GM19455 (cell line): ENCODE data around the gene ESF1.

Experiments
- ATAC-seq: cut with Tn5 transposase; IDR thresholded peaks from one replicate; pipeline ENCODE4 v1.9.1; 2021; ENCODE audit not compliant: unreplicated experiment

The ESF1 gene

GRCh38 chr20:13684566-13685222 is 100.0 kb downstream of the ESF1 start:
- peak; percentile 76 for ATAC-seq

DNA sequence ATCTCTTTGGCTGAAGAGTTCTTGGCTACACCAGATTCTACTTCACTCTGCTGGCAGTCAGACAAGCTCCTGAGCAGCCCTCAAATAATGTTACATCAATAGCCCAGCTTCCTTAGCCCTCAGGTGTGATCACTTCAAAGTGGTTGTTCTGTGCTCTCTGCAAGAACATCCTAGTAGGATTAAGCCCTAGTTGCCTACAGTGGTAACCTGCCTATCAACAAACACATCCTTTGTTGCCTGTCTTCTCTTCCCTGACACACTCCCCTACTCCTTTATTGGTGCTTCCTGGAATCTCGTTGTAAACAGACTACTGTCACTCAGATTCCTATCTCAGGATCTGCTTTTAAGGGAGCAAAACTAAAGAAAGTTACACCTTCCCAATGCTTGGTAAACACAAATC is 100.9 kb downstream of the ESF1 start:
- ATAC-seq: no peak

DNA sequence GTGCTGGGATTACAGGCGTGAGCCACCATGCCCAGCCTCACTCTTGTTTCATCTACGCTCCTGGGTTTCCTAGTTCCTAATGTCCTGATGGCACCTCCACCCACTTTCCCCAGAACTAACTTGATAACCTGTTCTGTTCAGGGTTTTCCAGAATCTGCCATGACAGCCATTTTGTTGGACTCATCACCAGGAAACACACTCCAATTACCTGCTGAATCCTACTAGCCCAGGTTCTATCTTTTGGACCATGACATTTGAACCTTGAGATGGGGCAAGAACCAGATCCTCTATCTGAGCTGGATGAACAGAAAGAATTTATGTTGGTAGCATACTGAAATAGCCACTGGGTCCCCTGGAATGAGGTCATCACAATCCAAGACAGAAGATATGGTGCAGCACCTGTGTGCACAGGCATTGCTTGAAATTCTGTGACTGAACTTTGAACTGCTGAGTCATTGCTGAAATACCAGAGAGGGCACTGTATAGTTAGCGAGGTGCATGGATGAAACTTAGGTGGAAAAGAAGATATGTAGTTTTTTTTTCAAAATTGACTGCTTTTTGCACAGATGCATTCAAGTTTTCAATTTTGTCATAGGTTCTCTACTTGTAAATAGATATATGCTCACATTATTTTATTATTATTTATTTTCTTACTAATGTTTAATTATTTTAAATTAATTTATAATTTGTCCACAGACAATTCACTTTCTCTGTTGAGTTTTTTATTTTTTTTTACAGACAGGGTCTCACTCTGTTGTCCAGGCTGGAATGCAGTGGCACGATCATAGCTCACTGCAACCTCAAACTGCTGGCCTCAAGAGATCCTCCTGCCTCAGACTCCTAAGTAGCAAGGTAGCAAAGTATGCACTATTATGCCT is 103.2 kb downstream of the ESF1 start:
- ATAC-seq: no peak

GRCh38 chr20:13678944-13679343 is 105.8 kb downstream of the ESF1 start:
- ATAC-seq: no peak

DNA sequence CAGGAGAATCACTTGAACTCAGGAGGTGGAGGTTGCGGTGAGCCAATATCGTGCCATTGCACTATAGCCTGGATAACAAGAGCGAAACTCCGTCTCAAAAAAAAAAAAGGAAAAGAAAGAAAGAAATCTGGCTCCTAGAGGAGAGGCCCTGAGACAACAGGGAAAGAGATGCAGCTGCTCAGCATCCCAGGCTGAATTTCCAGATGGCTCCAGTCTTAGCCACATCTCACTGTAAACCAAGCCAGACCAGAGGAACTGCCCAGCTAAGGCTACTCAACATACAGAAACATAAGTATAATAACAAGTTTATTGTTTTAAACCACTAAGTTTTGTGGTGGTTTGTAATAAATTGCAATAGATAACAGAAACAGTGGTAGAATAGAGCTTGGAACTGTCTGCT is 107.5 kb downstream of the ESF1 start:
- ATAC-seq: no peak

GRCh38 chr20:13676682-13677081 is 108.0 kb downstream of the ESF1 start:
- ATAC-seq: no peak

DNA sequence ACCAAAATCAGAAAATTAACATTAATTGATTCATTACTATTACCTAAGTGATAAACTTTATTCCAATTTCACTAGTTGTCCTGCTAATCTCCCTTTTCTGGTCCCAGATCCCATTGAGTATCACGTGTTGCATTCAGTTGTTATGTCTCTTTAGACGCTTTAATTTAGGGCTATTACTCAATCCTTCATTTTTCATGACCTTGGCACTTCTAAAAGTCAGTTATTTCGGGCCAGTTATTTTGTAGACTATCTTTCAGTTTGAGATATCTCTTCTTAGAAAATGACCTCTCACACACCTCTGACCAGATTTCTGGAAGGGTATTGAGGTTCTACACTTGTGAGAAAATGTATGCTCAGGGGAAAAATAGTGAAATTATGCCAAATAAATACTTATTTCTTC is 112.0 kb downstream of the ESF1 start:
- ATAC-seq: no peak

- no peak for ATAC-seq
Measured at GRCh38 chr20:13671916-13672378, 112.8 kb downstream of the ESF1 start.

- no peak for ATAC-seq
Measured at GRCh38 chr20:13671512-13671911, 113.2 kb downstream of the ESF1 start.

GRCh38 chr20:13670160-13670559 is 114.6 kb downstream of the ESF1 start:
- no peak for ATAC-seq

DNA sequence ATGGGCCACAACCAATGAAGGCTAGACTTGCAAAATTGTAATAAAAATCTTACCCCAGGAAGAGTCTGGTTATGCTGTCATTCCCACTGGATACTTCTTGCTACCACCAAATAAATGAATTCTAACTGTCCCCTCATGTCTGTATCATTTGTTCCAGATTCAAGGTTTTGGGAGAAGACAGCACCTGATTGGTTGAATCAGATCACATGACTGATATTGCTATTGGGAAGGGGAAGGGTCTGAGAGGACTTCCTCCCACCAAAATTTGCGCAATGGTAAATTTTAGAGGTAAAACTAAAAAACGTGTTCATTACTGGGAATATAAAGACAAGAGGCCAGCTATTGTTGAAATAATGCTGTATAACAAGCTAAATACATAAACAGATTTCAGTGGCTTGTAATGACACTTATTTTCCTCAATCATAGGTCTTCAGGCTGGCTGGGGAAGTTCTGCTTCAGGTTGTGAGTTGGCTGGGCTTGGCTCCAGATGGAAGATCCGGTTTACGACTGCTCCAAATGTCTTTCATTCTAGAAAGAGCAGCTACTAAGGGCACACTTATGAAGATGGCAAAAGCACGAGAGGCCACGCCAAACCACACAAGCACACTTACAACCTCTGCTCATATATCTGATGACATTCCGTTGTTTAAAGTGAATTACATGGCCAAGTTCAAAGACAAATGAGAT is 118.9 kb downstream of the ESF1 start:
- no peak for ATAC-seq
